GM13976 (cell line): ENCODE results near the gene USP46.

Experiments used
- DNase-seq: peaks from one replicate; pipeline ENCODE4 v3.0.0; 2012; ENCODE audit warnings: low spot score
- in situ Hi-C: fragments of 300-500 bp; cut with MboI; formaldehyde crosslinking; loops from one replicate; pipeline ENCODE4 v1.12.0; 2022; ENCODE audit warnings: low sequenced_read_pairs, mixed read lengths, inconsistent platforms; ENCODE audit not compliant: unreplicated experiment
- TF ChIP-seq, protein P1 (sequence below): IDR thresholded peaks from 2 replicates; pipeline ENCODE4 v1.5.1; 2012; ENCODE audit warnings: borderline replicate concordance, mild to moderate bottlenecking; ENCODE audit not compliant: insufficient read depth; ENCODE audit errors: extremely low read depth, missing control alignments, control extremely low read depth

Gene USP46

GRCh38 chr4:52604215-52604614 is 54.9 kb downstream of the USP46 start:
- TF ChIP-seq, protein P1, sequence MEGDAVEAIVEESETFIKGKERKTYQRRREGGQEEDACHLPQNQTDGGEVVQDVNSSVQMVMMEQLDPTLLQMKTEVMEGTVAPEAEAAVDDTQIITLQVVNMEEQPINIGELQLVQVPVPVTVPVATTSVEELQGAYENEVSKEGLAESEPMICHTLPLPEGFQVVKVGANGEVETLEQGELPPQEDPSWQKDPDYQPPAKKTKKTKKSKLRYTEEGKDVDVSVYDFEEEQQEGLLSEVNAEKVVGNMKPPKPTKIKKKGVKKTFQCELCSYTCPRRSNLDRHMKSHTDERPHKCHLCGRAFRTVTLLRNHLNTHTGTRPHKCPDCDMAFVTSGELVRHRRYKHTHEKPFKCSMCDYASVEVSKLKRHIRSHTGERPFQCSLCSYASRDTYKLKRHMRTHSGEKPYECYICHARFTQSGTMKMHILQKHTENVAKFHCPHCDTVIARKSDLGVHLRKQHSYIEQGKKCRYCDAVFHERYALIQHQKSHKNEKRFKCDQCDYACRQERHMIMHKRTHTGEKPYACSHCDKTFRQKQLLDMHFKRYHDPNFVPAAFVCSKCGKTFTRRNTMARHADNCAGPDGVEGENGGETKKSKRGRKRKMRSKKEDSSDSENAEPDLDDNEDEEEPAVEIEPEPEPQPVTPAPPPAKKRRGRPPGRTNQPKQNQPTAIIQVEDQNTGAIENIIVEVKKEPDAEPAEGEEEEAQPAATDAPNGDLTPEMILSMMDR = no peak
- no peak for DNase-seq
- in situ Hi-C loops = no loop called here

DNA sequence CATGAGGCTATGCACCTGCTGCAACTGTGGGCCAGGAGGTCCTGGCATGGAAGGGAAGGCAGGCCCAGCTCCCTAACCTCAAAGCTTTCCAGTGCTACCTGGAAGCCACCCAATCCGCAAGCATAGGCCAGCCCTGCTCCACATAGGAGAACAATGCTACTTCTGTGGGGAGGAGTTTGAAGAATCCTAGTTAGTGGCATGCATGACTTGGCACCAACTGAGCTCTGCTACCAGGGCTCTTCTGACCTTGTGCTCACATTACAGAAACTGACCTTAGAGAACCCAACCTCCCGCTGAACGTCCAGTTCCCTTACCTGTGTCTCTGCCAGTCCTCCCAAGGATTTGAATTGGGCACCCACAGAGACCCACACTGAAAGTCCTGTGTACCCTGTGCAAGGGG is 58.8 kb downstream of the USP46 start:
- TF ChIP-seq, protein P1 = no peak
- DNase-seq = no peak

GRCh38 chr4:52595001-52595400 is 64.1 kb downstream of the USP46 start:
- in situ Hi-C loops = no loop called here
- TF ChIP-seq, protein P1 = no peak
- no peak for DNase-seq

More for the DNA sequence above, 58.8 kb downstream of the USP46 start:
- in situ Hi-C loops = no loop called here

DNA sequence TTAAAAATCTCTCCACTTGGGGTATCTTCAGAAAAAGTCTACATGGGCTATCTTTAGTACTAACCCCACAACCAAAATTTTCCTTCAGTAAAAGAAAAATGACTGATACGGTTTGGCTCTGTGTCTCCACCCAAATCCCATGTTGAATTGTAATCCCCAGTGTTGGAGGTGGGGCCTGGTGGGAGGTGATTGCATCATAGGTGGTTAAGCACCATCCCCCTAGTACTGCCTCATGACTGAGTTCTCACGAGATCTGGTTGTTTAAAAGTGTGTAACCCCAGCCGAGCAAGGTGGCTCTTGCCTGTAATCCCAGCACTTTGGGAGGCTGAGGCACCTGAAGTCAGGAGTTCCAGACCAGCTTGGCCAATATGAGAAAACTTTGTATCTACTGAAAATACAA is 66.8 kb downstream of the USP46 start:
- DNase-seq = no peak
- TF ChIP-seq, protein P1 = no peak
- in situ Hi-C loops = no loop called here

DNA sequence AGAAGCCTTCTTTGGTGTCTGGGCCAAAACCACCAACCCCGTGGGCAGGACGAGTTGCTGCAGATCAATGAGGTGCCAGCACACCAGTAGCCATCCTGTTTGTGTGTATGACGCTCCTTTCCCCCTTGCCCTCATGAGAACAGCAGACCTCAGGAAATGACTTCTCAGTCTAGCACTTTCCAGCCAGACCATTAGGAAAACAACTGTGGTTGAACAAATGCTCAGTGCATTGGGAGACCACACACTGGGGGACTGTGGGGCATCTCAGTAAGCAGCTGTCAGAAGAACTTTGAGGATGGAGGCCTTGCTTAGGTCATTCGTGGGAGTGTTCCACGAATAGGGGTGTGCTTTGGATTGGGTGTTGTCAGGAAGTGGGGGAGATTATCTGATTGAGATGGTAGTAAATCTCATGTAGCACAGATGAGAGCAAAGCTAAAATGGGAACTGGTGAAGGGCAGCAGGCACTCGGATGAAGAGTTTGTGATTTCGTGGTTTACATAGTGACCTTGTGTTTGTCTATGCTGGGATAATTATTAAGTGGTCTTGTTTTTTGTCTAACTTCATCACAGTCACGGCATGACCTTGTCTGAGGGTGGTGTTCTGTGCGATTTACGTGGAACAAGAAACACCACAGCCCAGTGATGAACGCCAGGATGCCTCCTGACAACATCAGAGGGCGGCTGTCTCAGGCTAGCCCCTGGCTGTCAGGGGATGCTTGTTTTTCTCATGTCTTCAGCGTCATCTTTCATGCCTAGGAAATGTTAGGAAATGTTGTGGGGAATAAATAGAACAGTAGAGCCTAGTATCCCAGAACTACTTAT is 70.1 kb downstream of the USP46 start:
- TF ChIP-seq, protein P1 = no peak
- in situ Hi-C loops = no loop called here
- DNase-seq = no peak

DNA sequence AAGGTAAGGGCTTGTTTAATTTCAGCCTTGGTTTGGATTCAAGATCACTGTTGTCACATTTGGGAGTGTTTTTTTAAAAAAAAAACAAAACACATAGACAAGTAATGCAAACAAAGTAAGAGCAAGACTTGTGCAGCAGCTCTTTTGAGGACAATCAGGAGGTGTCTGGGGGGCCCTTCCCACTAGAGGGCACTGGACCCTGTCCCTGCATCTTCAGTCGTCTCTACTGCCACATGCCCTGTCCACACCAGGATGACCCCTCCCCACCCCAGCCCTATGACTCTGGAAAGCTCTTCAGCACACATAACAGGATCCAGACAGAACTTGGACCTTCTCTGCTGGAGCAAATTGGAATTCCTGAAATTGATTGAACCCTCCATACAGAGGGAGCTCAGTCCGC is 71.0 kb downstream of the USP46 start:
- DNase-seq = peak; percentile 35

More for the DNA sequence above, 71.0 kb downstream of the USP46 start:
- in situ Hi-C loops = no loop called here
- TF ChIP-seq, protein P1 = peak; percentile 33
